CD4-positive, alpha-beta T cell treated with Interleukin-4 for 1 hour (primary cell): ENCODE data around the gene ZP4.
"Not testable (repeated sequence)": the region's sequence is repeated elsewhere in the genome, so short reads cannot be mapped to it uniquely, and the experiment has no call there.

ENCODE experiments used
- DNase-seq, 2 donors: peaks; one replicate each; pipeline ENCODE4 v3.0.0-alpha.2; 2020 to 2022

Gene ZP4

GRCh38 chr1:237873487-237874211 lies 17.1 kb downstream of the ZP4 start:
- DNase-seq: no peak

DNA sequence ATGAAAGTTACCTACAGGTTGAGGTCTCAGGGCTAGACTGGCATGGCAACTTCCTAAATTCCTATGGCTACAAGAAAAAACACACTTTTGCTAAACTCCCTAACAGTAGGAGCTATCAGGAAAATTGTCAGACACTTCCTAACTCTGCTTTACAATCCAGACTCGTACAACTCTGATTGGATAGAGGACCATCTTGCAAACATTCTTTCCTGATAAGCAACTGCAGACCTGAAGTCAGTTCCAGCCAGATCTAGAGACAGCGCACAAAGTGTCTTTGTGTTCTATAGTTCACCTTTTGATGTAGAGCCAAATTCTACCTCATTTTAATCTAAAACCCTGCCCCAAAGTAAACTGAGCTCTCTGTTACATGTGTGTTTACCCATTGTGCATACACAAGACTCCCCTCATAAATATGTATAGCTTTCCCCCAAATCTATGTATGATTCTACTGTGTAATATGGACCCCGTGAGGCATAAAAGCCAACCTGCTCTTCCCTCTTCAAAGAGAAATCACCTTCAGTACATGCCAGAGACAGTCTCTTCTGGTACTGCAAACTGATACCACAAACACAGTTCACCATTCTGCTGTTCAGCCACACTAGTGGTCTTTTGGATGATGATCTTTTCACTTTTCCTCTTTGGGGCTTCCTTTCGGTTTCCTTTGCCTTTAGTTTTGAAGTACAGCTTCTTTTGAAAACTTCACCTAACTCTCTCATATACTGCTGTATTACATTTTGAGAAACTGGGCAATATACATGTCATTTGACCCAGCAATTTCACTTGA lies 21.7 kb downstream of the ZP4 start:
- DNase-seq: no peak

GRCh38 chr1:237867380-237867888 lies 23.3 kb downstream of the ZP4 start:
- no peak for DNase-seq

- DNase-seq: peak in 1 of 2 donors; percentile 20
Observed at GRCh38 chr1:237864338-237865244, 26.1 kb downstream of the ZP4 start.

GRCh38 chr1:237863234-237863633 lies 27.5 kb downstream of the ZP4 start:
- DNase-seq: no peak

DNA sequence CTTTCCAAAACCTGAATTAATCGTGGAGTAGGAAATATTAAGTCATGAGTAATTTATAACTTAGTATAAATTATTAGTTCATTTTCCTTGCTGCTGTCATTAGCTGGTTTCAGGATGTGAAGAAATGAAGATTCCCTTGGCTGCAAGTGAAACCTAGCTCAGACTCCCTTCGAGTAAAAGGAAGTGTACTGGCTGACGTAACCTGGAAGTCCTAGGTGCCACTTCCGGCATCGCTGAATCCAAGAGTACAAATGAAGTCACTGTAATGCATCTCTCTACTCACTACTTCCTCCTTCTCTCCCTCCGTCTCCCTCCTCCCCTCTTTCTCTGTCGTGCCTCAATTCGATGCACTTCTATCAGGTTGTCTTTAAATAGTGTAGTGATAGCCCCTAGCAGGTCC lies 28.8 kb downstream of the ZP4 start:
- no peak for DNase-seq

DNA sequence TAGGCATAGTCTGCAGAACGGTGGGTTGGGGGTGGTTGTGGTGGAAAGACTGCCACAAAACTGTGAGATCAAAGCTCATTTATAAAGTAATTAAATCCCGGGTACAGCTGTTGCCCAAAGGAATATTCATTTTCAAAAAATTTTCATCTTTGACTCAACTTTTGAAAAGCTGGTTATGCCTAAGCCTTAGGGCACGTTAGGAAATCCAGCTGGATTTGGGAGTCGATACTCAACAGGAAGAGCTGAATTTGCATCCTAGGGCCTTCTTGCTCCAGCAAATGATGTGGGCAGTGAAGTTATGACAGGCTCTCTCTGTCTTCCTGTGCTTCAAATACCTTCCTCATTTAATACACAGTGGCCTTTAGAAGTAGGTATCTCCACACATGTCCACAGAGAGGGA lies 31.7 kb downstream of the ZP4 start:
- DNase-seq: no peak

- DNase-seq: no peak
Observed at GRCh38 chr1:237857455-237857854, 33.3 kb downstream of the ZP4 start.

DNA sequence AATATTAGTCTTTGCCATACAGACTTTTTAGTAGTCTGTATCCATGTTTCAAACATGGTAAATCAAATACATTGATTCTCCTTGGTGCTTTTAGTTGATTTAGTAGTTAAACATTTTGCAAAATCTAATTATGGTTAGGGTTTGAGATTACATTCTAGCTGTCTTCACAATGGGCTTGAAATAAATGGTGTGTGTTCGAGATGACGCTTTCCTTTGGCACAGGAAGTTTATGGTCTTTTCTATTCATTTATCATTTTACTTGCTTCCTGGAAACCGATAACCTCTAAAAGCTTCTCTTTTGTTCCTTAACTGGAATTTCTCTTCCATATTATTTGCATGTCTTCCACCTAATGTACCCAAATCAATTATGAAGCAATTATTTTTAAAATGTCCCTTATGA lies 38.4 kb downstream of the ZP4 start:
- no peak for DNase-seq

DNA sequence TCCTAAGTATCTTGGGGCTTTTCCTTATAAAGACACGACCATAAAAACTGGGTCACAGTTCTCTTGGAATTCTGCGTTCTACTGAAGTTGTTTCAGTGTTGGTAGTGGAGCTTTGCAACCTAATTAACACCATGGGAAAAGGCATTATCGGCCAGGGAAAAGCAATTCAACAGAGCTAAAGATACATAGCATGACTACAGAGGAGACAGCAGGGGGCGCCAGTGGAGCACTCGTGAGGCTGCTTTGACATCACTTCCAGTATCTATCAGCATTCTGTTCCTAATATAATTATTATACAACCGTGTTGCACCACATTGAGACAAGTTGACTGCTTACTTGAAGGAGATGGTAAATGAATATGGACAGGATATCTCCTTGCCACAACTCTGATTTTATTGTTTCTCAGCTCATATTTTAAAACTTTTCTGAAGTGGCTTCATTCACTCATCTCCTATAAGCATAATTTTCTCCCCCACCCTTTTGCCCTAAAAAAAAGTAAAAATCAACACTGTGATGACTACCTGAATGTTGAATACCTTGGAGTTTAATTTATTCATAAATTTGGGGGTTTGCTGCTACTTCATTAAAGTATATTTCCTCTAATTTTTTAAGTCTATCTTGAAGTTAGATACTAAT lies 39.4 kb downstream of the ZP4 start:
- no peak for DNase-seq

GRCh38 chr1:237843516-237843915 lies 47.2 kb downstream of the ZP4 start:
- DNase-seq: not testable (repeated sequence)

- no peak for DNase-seq
Observed at GRCh38 chr1:237841485-237841884, 49.2 kb downstream of the ZP4 start.

DNA sequence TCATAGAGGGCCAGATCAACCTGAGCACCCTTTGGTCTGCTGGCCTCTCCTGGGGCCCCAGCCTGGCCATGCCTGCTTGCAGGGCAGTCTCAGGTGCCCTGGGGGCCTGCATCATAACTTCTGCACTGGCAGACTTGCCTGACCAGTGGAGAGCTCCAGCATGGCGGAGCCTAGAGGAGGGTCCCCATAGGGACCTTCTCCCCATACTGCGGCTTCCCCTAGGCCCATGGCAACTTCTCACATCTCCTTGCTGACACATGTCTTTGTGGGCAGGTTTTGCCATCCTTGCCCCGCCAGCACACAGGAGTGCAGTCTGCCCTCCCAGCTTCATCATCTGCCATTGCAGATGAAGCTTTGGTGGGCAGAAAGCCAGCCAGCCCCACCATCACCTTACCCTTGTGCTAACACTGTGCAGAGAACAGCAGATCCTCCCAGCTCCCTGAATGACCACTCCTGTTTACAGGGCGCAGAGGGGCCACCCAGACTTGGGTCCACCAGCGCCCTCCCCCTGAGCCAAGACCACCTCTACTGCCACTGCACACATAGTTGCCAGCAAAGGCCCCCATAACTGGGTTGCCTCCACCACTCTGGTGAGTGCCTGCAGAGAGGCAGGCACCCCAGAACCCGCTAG lies 51.7 kb downstream of the ZP4 start:
- DNase-seq: no peak

DNA sequence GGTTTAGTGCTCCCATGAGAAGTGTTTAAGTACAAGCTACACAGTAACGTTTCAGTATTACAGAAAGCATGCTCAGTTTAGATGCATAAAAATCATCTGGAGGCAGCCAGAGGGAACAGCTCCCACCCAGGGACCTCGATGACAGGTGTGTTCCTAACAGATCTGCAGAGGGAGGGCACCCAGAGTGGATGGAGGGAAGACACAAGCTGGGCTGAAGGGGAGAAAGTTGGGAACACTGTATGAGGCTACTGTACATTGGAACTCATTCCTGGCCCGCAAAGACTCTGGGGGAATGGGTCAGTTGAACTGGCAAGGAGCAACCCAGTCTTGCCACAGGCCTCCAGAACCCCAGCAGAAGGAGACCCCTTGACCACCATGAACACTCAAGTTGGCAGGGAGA lies 52.4 kb downstream of the ZP4 start:
- DNase-seq: no peak

GRCh38 chr1:237834461-237834860 lies 56.3 kb downstream of the ZP4 start:
- no peak for DNase-seq

DNA sequence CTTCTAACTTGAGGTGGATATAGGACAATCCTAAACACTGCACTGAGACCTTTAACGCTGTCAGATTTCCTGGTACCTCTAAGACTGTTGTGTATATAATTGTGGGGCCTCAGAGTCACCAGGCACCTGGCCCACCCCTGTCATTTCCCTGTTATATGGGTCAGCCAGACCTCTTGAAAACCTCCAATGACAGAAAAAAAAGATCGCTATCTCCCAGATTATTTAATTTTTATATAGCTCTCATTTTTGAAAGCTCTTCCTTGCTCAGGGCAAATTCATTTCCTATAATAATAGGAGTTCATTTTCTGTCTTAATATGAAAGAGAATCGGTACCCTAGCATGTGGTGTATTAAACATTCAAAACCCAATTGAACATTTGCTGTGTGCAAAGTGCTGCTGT lies 56.7 kb downstream of the ZP4 start:
- DNase-seq: no peak

GRCh38 chr1:237832858-237833257 lies 57.9 kb downstream of the ZP4 start:
- no peak for DNase-seq
